PFSK-1 (cell line): ENCODE measurements around the gene ITPR3.

ENCODE experiments used
- FOXP2 ChIP-seq: optimal IDR thresholded peaks from 2 replicates; pipeline ENCODE3; 2011; ENCODE audit warnings: borderline replicate concordance, control low read depth, inconsistent platforms; ENCODE audit not compliant: insufficient read depth; ENCODE audit errors: extremely low read length, extremely low read depth
- POLR2AphosphoS5 ChIP-seq: IDR thresholded peaks from 2 replicates; pipeline ENCODE4 v1.6.1; 2012; ENCODE audit warnings: low read depth, mild to moderate bottlenecking, control low read depth, low read length, moderate library complexity
- REST ChIP-seq, 2 experiments: IDR thresholded peaks; 2 replicates each; pipeline versions ENCODE4 v1.6.1 to v1.8.0; 2011 to 2012; ENCODE audit warnings: low read depth in 2 of 2, low read length in 2 of 2, control low read depth in 1 of 2, inconsistent platforms in 1 of 2, mild to moderate bottlenecking in 1 of 2, moderate library complexity in 1 of 2; ENCODE audit not compliant: insufficient read depth in 1 of 2
- SIN3A ChIP-seq: IDR thresholded peaks from 2 replicates; pipeline ENCODE4 v1.6.1; 2012; ENCODE audit warnings: mild to moderate bottlenecking, low read length, moderate library complexity, borderline replicate concordance; ENCODE audit not compliant: insufficient read depth
- TAF1 ChIP-seq: IDR thresholded peaks from 2 replicates; pipeline ENCODE4 v1.6.1; 2012; ENCODE audit warnings: low read length, control low read depth, borderline replicate concordance; ENCODE audit not compliant: insufficient read depth

Gene ITPR3

GRCh38 chr6:33627876-33628275 lies 6.8 kb downstream of the ITPR3 start:
- no peak for TF ChIP-seq REST (IDR thresholded peaks at IDR 0.05; ENCODE audit: insufficient read depth in 1 of 2, low read depth in 2 of 2, low read length in 2 of 2)
- TF ChIP-seq FOXP2: no peak
- TF ChIP-seq TAF1: no peak
- TF ChIP-seq SIN3A: no peak
- TF ChIP-seq POLR2AphosphoS5: no peak

DNA sequence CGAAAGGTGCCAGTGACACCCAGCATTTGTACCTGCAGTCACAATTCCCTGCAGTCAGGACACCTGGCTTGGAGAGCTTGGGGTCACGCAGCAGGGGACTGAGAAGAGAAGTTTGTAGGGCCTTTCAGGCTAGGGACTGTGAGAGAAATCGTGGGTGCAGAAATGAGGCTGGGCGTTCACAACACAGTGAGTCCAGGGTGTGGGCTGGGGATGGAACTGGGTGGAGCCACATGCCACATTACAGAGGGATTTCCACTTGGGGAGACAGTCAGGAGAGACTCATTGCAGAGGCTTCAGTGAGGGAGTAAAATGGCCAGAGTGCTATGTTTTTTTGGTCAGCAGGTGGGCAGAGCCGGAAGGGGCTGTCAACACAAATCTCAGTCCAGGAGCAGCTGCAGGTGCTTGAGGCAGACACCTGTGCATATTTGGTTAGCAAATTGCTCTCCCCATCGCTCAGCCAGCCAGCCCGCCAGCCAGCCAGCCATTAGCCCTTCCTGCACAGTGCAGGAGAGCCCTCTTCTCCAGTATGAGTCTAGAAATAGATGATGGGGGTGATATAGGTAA lies 7.4 kb downstream of the ITPR3 start:
- TF ChIP-seq FOXP2 (no peak), TAF1 (no peak), POLR2AphosphoS5 (no peak), SIN3A (no peak), REST (IDR thresholded peaks at IDR 0.05; ENCODE audit: insufficient read depth in 1 of 2, low read depth in 2 of 2, low read length in 2 of 2) (no peak)

DNA sequence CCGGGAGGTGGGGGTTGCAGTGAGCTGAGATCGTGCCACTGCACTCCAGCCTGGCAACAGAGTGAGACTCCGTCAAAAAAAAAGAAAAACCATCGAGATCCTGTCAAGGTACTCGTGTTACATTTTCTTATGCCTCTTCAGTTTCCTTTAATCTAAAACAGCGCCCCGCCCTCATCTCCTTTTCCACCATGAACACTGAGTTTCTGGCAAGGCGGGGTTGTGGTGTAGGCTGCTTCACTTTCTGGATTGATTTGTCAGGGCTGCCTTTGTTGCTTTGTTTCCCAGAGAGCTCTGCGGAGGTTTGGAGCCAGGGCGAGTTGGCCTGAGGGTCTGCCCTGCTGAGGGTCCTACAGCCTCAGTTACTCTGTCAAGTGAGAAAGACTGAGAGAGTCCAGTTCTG lies 8.9 kb downstream of the ITPR3 start:
- TF ChIP-seq FOXP2 (no peak), REST (IDR thresholded peaks at IDR 0.05; ENCODE audit: insufficient read depth in 1 of 2, low read depth in 2 of 2, low read length in 2 of 2) (no peak), SIN3A (no peak), TAF1 (no peak), POLR2AphosphoS5 (no peak)

DNA sequence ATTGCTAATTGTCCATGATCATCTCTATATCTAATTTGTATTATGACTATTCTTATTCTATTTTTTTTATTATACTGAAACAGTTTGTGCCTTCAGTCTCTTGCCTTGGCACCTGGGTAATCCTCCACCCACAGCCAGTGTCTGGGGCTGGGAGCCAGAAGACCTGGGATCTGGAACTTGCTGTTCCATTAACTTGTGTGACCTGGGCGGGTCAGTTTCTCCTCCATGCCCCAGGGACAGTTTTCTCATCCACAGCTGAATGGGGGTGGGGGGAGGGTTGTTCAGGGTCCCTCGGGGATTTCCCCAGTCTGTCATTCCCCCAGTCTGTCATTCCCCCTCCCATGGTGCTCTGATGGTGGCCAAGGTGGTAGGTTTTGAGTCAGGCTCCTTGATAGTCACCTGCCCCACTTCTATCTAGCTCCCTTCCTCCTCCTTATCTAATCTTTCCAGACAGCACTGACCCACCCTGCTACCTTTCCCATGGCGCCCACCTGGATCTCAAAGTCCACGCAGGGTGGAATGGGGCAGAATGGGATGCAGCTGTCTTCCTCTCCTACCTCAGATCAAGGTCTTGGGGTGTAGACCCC lies 10.9 kb downstream of the ITPR3 start:
- no peak for TF ChIP-seq TAF1
- no peak for TF ChIP-seq FOXP2
- no peak for TF ChIP-seq SIN3A
- TF ChIP-seq POLR2AphosphoS5: no peak
- TF ChIP-seq REST (IDR thresholded peaks at IDR 0.05; ENCODE audit: insufficient read depth in 1 of 2, low read depth in 2 of 2, low read length in 2 of 2): no peak
